Mesendoderm (in vitro differentiated cells): Measurements from ENCODE around the gene GAB3.

Experiments used
- DNase-seq: peaks from one replicate; pipeline ENCODE4 v3.0.0; 2013
- H2AK5ac ChIP-seq: 2 replicates; pipeline ENCODE4 v1.6.1; 2013; ENCODE audit warnings: low read length, inconsistent platforms
- H2BK120ac ChIP-seq: 2 replicates; pipeline ENCODE4 v1.6.1; 2013; ENCODE audit warnings: low read depth, mild to moderate bottlenecking, low read length, moderate library complexity, mixed read lengths
- H2BK15ac ChIP-seq: replicated peaks from 2 replicates; pipeline ENCODE4 v1.6.1; 2013; ENCODE audit warnings: low read depth, mild to moderate bottlenecking, moderate library complexity
- H2BK5ac ChIP-seq: 2 replicates; pipeline ENCODE4 v1.6.1; 2013; ENCODE audit warnings: low read length, inconsistent platforms
- H3K18ac ChIP-seq: 2 replicates; pipeline ENCODE4 v1.6.1; 2013; ENCODE audit warnings: mild to moderate bottlenecking, low read length, mixed read lengths
- H3K23ac ChIP-seq: one replicate; pipeline ENCODE4 v1.6.1; 2013; ENCODE audit warnings: low read length
- H3K27ac ChIP-seq: 2 replicates; pipeline ENCODE4 v1.5.1; 2013; ENCODE audit warnings: low read depth, mild to moderate bottlenecking, inconsistent platforms, low read length, moderate library complexity
- H3K27me3 ChIP-seq: 2 replicates; pipeline ENCODE4 v1.6.1; 2013; ENCODE audit warnings: low read length, control low read depth, mild to moderate bottlenecking, inconsistent platforms; ENCODE audit not compliant: insufficient read depth, poor library complexity
- H3K36me3 ChIP-seq: 2 replicates; pipeline ENCODE4 v1.6.1; 2013; ENCODE audit warnings: low read length, inconsistent platforms; ENCODE audit not compliant: control insufficient read depth, insufficient read depth
- H3K4ac ChIP-seq: one replicate; pipeline ENCODE4 v1.6.1; 2013; ENCODE audit warnings: low read depth, mild to moderate bottlenecking, low read length, moderate library complexity
- H3K4me1 ChIP-seq: 2 replicates; pipeline ENCODE4 v1.6.1; 2013; ENCODE audit warnings: low read depth, low read length, inconsistent platforms; ENCODE audit not compliant: control insufficient read depth
- H3K4me2 ChIP-seq: 2 replicates; pipeline ENCODE4 v1.6.1; 2013; ENCODE audit warnings: low read length
- H3K4me3 ChIP-seq: 2 replicates; pipeline ENCODE4 v1.5.1; 2013; ENCODE audit warnings: mild to moderate bottlenecking, low read length
- H3K56ac ChIP-seq: one replicate; pipeline ENCODE4 v1.6.1; 2013; ENCODE audit warnings: low read length
- H3K79me1 ChIP-seq: 2 replicates; pipeline ENCODE4 v1.6.1; 2013; ENCODE audit warnings: low read length, inconsistent platforms
- H3K79me2 ChIP-seq: 2 replicates; pipeline ENCODE4 v1.6.1; 2013; ENCODE audit warnings: mild to moderate bottlenecking, low read length; ENCODE audit not compliant: control insufficient read depth, insufficient read depth
- H3K9ac ChIP-seq: 2 replicates; pipeline ENCODE4 v1.6.1; 2013; ENCODE audit warnings: low read length, inconsistent platforms
- H4K5ac ChIP-seq: one replicate; pipeline ENCODE4 v1.6.1; 2013; ENCODE audit warnings: low read length
- H4K8ac ChIP-seq: one replicate; pipeline ENCODE4 v1.6.1; 2013; ENCODE audit warnings: low read depth, mild to moderate bottlenecking, control low read depth, low read length, moderate library complexity
- WGBS: extraction: QIAGEN DNeasy Blood & Tissue Kit; methylation state at CpG from one replicate; pipeline ENCODE4 v1.1.7; 2013; ENCODE audit warnings: low lambda C conversion rate, missing lambda C conversion rate; ENCODE audit not compliant: insufficient coverage; ENCODE audit errors: extremely low coverage; 5-methylcytosine and 5-hydroxymethylcytosine counted together

The GAB3 gene

DNA sequence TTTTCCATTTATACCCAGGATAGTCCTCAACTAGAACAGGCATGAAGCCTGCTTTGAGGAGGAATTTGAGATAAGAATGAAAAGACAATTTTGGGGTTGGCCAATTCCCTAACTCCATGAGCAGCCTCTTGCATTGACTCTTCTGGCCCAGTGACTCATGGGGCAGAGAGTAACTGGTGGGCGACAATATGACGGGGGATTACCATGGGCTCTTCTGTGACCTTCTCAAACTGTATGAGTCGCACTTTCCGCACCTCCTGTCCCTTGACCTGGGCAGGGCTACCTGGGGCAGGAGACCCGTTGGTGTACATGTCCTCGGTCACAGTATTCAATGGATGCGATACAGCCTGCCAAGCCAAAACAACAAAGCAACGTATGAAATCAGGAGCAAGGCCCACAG is 41.1 kb upstream of the GAB3 start:
- Histone ChIP-seq H3K4me3 (no peak overlapping the region), H3K36me3 (no peaks in the 10 kb centered on the region), H2BK120ac (no peak overlapping the region), H3K4me1 (no peaks in the 10 kb centered on the region), H3K27ac (no peak overlapping the region), H3K18ac (no peak overlapping the region), H3K4me2 (no peak overlapping the region), H2BK5ac (no peak overlapping the region), H3K79me2 (no peaks in the 10 kb centered on the region), H3K56ac (no peak overlapping the region), H3K79me1 (no peaks in the 10 kb centered on the region), H2AK5ac (no peak overlapping the region), H3K4ac (no peak overlapping the region), H4K5ac (no peak overlapping the region), H3K27me3 (no peaks in the 10 kb centered on the region), H2BK15ac (no peak overlapping the region), H3K23ac (no peak overlapping the region), H4K8ac (no peak overlapping the region), H3K9ac (no peak overlapping the region)
- DNase-seq = no peak
- no CpG with 5 or more reads among the region's 8 CpGs for WGBS

DNA sequence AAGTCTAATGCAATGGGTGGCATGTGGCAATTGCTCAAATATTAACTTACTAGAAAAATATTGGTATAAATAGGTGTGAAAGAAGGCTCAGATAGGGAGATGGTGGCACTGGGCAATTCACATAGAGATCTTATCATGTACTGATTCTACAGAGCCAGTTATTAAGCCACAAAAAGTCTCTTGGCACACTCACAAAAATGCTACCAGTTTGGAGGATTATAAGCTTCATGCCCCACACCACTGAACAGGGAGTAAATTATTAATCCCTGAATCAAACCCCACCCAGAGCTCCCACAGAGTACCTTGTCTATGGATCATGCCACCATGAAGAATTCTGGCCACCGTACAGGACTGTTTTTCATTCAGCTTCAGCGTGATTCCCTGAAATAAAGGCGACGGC is 40.6 kb upstream of the GAB3 start:
- Histone ChIP-seq H2AK5ac (no peak overlapping the region), H3K4ac (no peak overlapping the region), H3K79me1 (no peaks in the 10 kb centered on the region), H3K56ac (no peak overlapping the region), H3K9ac (no peak overlapping the region), H2BK5ac (no peak overlapping the region), H3K79me2 (no peaks in the 10 kb centered on the region), H3K18ac (no peak overlapping the region), H3K27ac (no peak overlapping the region), H3K36me3 (no peaks in the 10 kb centered on the region), H3K4me2 (no peak overlapping the region), H3K4me1 (no peaks in the 10 kb centered on the region), H3K27me3 (no peaks in the 10 kb centered on the region), H2BK15ac (no peak overlapping the region), H3K23ac (no peak overlapping the region), H4K8ac (no peak overlapping the region), H3K4me3 (no peak overlapping the region), H2BK120ac (no peak overlapping the region), H4K5ac (no peak overlapping the region)
- DNase-seq = no peak
- WGBS = no CpG with 5 or more reads among the region's 4 CpGs

GRCh38 chrX:154785716-154786115 is 34.8 kb upstream of the GAB3 start:
- Histone ChIP-seq H3K9ac (no peak overlapping the region), H3K18ac (no peak overlapping the region), H3K79me1 (no peaks in the 10 kb centered on the region), H3K4me2 (no peak overlapping the region), H3K4ac (no peak overlapping the region), H3K27ac (no peak overlapping the region), H3K36me3 (no peaks in the 10 kb centered on the region), H2BK5ac (no peak overlapping the region), H2AK5ac (no peak overlapping the region), H2BK15ac (no peak overlapping the region), H3K56ac (no peak overlapping the region), H2BK120ac (no peak overlapping the region), H3K4me1 (no peaks in the 10 kb centered on the region), H4K8ac (no peak overlapping the region), H3K23ac (no peak overlapping the region), H3K79me2 (no peaks in the 10 kb centered on the region), H4K5ac (no peak overlapping the region), H3K4me3 (no peak overlapping the region), H3K27me3 (no peaks in the 10 kb centered on the region)
- DNase-seq = no peak
- no CpG with 5 or more reads among the region's 6 CpGs for WGBS

- Histone ChIP-seq H2BK15ac (no peak overlapping the region), H3K27me3 (no peaks in the 10 kb centered on the region)
- DNase-seq = peak; percentile 36
Measured at GRCh38 chrX:154784149-154784995, 33.5 kb upstream of the GAB3 start.

DNA sequence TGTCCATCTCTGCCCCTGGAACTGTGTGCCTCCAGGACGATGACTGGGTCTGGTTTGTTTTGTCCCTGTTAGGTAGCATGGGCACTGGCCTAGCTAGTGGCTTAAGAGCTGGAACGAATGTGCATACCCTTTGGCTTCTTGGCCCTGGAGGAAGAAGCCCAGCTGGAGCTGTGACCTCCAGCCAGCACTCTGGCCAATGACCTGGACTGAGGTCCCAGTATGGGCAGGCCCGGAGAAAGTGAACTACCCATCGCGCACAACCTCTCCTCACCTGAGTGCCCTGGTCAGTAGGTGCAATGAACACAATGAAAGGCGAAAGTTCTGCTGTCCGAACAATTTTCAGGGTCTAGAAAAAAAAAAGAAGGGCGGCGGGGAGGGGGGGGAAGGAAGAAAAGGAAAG is 30.1 kb upstream of the GAB3 start:
- Histone ChIP-seq H3K23ac (no peak overlapping the region), H3K79me1 (no peaks in the 10 kb centered on the region), H3K4me2 (no peak overlapping the region), H3K79me2 (no peaks in the 10 kb centered on the region), H4K8ac (no peak overlapping the region), H3K18ac (no peak overlapping the region), H3K4me3 (no peak overlapping the region), H4K5ac (no peak overlapping the region), H2BK15ac (no peak overlapping the region), H3K56ac (no peak overlapping the region), H3K27me3 (no peaks in the 10 kb centered on the region), H3K4me1 (no peaks in the 10 kb centered on the region), H3K27ac (no peak overlapping the region), H3K4ac (no peak overlapping the region), H3K36me3 (peaks cover 3% of the 10 kb centered on the region), H2BK120ac (no peak overlapping the region), H2BK5ac (no peak overlapping the region), H2AK5ac (no peak overlapping the region), H3K9ac (no peak overlapping the region)
- DNase-seq = no peak
- no CpG with 5 or more reads among the region's 9 CpGs for WGBS

More at GRCh38 chrX:154784149-154784995, 33.5 kb upstream of the GAB3 start:
- Histone ChIP-seq H3K36me3 (no peaks in the 10 kb centered on the region), H3K4me1 (no peaks in the 10 kb centered on the region), H3K4me2 (no peak overlapping the region), H3K4ac (no peak overlapping the region), H4K8ac (no peak overlapping the region), H3K4me3 (no peak overlapping the region), H3K9ac (no peak overlapping the region), H3K18ac (no peak overlapping the region), H2BK5ac (no peak overlapping the region), H2AK5ac (no peak overlapping the region), H2BK120ac (no peak overlapping the region), H3K79me1 (no peaks in the 10 kb centered on the region), H3K23ac (no peak overlapping the region), H3K79me2 (no peaks in the 10 kb centered on the region), H3K27ac (no peak overlapping the region), H3K56ac (no peak overlapping the region), H4K5ac (no peak overlapping the region)
- no CpG with 5 or more reads among the region's 13 CpGs for WGBS

DNA sequence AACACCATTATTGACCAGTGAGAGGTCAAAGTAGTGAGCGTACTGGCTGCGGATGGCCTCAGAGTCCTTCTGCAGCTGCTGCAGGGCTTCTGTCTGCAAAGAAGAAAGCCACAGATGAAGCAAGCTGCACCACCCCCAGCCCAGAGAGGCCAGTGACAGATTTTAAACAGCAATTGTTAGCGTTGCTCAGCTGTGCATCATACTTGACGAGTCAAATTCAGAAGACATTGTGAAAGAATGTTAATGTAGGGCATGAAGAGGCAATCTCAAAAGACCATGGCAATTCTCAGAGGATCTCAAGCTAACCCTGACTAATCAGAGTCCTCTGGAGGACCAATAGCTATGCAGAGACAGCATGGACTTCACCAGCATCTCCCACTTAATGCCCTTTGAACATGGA is 28.4 kb upstream of the GAB3 start:
- H2BK5ac ChIP-seq = no peak overlapping the region
- no peak overlapping the region for H2BK120ac ChIP-seq
- H3K36me3 ChIP-seq = peaks cover 13% of the 10 kb centered on the region
- H3K27ac ChIP-seq = no peak overlapping the region
- H4K8ac ChIP-seq = no peak overlapping the region
- H2BK15ac ChIP-seq = no peak overlapping the region
- no peaks in the 10 kb centered on the region for H3K4me1 ChIP-seq
- no peaks in the 10 kb centered on the region for H3K79me1 ChIP-seq
- no peaks in the 10 kb centered on the region for H3K27me3 ChIP-seq
- DNase-seq = no peak
- H3K4ac ChIP-seq = no peak overlapping the region
- no peak overlapping the region for H3K56ac ChIP-seq
- no peak overlapping the region for H4K5ac ChIP-seq
- H3K79me2 ChIP-seq = no peaks in the 10 kb centered on the region
- no peak overlapping the region for H3K23ac ChIP-seq
- H3K18ac ChIP-seq = no peak overlapping the region
- WGBS = no CpG with 5 or more reads among the region's 4 CpGs
- H3K4me2 ChIP-seq = no peak overlapping the region
- no peak overlapping the region for H3K4me3 ChIP-seq
- H3K9ac ChIP-seq = no peak overlapping the region
- no peak overlapping the region for H2AK5ac ChIP-seq
